ENCODE data around the gene EFNA5. TPM values are rescaled to one million over a fixed set of nuclear protein-coding genes. Genes with fewer than 3 reads are reported as not detected.

EFNA5 gene
- total RNA-seq, 4 donors from 2014 or later = 7.7 to 18.6 (median 9.9) TPM

DNA sequence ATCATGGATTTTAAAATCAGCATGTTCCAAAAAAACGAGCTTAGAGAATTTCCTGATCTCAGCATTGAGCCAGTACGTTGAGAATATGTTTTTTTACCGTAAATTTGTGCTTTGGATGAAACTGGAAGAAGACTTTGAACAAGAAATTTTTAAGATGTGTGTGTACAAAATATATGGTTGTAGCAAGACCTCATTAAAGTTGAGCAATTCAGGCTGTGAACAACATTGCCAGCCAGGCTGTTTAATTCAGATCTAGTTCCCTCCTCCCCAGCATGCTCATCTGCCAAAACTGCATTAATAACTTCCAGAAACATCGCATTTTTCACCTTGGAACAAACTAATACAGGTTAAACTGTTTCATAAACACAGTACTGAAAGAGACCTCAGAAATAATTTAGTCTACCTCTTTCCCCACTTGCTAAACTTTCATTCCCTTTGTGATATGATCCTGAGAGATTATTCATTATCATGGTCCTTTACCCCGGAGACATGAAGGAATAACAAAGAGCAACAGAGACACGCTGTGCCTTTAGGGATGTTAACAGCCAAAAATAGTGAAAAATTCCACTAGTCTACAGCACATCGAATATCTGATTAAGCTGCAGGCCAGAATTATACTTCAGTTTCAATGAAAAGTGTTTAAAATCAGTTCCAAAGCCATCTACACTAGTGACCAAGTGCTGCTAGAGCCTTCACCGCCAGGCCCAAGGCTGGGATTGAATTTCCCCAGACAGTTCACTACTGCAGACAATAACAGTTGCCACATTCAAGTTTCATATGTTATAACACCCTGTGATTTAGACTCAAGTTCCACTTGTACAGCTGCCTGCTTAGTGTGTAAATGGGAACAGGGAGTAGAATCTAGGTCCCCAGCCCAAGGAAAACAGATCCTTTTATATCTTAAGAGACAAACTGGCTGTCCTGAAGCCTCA lies 89.6 kb downstream of the EFNA5 start:
- TF ChIP-seq, protein P1, sequence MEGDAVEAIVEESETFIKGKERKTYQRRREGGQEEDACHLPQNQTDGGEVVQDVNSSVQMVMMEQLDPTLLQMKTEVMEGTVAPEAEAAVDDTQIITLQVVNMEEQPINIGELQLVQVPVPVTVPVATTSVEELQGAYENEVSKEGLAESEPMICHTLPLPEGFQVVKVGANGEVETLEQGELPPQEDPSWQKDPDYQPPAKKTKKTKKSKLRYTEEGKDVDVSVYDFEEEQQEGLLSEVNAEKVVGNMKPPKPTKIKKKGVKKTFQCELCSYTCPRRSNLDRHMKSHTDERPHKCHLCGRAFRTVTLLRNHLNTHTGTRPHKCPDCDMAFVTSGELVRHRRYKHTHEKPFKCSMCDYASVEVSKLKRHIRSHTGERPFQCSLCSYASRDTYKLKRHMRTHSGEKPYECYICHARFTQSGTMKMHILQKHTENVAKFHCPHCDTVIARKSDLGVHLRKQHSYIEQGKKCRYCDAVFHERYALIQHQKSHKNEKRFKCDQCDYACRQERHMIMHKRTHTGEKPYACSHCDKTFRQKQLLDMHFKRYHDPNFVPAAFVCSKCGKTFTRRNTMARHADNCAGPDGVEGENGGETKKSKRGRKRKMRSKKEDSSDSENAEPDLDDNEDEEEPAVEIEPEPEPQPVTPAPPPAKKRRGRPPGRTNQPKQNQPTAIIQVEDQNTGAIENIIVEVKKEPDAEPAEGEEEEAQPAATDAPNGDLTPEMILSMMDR (IDR thresholded peaks at IDR 0.05; ENCODE audit: low read depth) = no peak

DNA sequence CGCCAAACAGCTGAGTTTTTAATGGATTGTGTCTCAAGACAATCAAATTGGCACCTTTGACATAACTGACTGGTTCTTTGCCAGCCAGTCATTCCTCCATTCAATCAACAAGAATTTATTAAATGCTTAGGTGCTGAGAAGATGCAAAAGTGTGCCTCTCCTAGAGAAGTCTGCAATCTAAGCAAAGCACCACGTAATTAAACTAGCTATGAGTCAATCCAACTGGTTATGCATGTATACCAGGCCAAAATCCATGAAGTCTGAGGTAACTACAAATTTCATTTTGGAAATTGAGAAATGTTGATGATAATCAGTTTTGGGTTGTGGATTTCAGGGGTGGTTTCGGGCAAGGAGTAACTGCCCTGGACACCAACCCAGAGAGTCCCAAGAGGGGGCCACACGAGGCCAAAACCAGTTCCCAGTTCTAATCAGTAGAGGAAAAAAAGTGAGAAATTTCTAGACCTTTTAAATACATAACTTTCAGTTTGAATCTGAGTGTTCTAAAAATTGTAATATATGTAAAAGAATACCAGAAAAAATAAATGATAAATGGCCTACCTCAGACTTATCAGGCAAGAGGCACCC lies 92.6 kb downstream of the EFNA5 start:
- TF ChIP-seq, protein P1 (IDR thresholded peaks at IDR 0.05; ENCODE audit: low read depth) = no peak

DNA sequence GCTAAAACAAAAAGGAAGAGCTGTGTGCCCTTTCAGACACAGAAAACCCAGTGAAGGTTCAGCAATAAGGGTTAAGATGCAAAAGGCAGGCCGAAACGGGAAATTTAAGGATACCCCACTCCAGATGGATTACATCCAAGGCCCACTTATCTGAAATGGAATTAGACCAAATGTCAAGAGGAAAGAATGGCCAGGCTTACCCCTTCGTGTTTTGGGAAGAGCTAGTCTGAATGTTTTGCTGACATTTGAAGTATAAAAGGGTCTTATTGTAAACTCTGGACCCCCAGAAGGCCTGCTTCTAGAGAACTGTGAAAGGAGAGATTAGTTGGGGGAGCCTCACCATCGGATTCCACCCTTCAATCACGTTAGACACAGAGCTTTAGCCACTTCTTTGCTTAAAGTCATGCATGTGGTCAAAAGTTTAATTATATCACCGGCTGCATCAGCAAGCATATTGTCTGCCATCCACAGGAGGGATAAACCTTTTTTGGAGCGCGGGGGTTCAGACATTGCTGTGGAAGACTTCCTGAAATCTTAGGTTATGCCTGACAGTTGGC lies 93.3 kb downstream of the EFNA5 start:
- TF ChIP-seq, protein P1 (IDR thresholded peaks at IDR 0.05; ENCODE audit: low read depth) = no peak

DNA sequence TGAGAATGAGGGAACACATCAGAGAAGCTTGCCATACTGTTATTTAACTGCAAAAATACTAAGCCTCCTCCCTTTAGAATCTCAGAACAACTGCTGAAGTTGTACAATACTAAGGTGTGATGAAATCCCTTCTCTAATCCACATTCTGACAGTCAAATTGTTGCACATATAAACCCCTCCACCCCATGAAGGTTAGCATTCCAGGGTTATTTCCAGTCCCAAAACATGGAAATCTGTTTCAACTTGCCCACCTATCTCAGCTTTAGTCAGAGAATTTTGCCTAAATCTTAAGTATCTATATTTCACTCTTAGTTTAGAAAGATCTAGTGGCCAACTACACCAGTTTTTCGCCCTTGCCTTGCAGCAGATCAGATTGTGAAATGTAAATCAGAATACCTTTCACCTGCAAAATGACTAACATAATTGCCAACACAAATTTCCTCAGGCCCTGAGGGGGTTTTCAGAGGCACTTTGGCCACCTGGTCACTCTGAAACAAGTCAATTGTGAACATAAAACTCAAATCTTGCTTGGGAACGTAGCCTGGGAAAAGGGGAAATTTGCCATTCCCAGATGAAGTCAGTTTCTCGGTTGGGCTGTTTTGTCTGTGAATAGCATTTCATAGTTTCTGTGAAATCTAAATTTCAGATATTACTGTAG lies 93.9 kb downstream of the EFNA5 start:
- TF ChIP-seq, protein P1 (IDR thresholded peaks at IDR 0.05; ENCODE audit: low read depth) = no peak

DNA sequence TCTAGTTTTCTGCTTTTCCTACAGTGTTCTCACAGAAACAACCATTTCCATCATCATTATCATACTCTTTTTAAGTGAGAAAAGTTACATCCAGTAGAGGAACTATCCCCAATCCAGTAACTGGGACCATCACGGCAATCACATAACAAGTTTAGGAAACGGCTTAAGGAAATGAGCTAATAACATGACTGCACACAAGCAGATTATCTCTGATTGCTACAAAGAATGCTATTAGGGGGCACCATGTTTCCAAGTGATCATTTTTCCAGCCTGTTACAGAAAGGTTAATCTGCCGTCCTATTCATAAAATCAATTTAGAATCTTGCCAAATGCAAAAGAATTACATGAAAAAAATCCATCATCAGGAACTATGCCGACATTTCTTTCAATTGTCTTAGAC lies 94.6 kb downstream of the EFNA5 start:
- TF ChIP-seq, protein P1 (IDR thresholded peaks at IDR 0.05; ENCODE audit: low read depth) = no peak

DNA sequence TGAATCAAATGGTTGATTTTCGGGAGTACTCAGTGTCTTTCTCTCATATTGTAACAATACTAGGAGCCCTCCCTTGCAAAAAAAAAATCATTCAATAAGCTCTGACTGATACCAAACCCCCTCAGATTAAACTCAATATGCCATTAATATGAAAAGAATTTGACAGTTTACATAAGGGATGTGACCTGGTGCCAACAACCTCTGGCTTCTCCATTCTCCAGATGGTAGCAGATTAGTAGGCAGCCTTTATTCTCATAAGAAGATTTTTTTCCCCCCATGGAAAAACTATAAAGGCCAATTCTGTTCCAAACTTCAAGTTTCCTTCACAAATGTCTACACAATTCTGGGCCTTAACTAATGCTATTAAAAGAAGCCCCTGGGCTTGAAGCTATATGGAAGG lies 96.5 kb downstream of the EFNA5 start:
- TF ChIP-seq, protein P1 (IDR thresholded peaks at IDR 0.05; ENCODE audit: low read depth) = no peak
